Fibroblast of upper back skin (primary cell): ENCODE measurements around the gene LSP1.
A peak's percentile ranks its signal among the peaks of the same experiment; 100 is the strongest.

Experiments used
- DNase-seq: peaks from one replicate; pipeline ENCODE4 v3.0.0-alpha.2; 2013

Gene LSP1

GRCh38 chr11:1893581-1894359, 40.9 kb downstream of the LSP1 start:
- no peak for DNase-seq

GRCh38 chr11:1894759-1895158, 41.9 kb downstream of the LSP1 start:
- DNase-seq = no peak

GRCh38 chr11:1896468-1896867, 43.6 kb downstream of the LSP1 start:
- DNase-seq = no peak

GRCh38 chr11:1896923-1897322, 44.0 kb downstream of the LSP1 start:
- DNase-seq = no peak

- no peak for DNase-seq
Measured at GRCh38 chr11:1899090-1899489, 46.2 kb downstream of the LSP1 start.

- no peak for DNase-seq
Measured at GRCh38 chr11:1899686-1900085, 46.8 kb downstream of the LSP1 start.

- DNase-seq = no peak
Measured at GRCh38 chr11:1906181-1906580, 53.3 kb downstream of the LSP1 start.

GRCh38 chr11:1906611-1907423, 53.9 kb downstream of the LSP1 start:
- DNase-seq = no peak

GRCh38 chr11:1908618-1909017, 55.7 kb downstream of the LSP1 start:
- DNase-seq = peak; percentile 85

GRCh38 chr11:1909524-1909923, 56.6 kb downstream of the LSP1 start:
- DNase-seq = no peak

- DNase-seq = no peak
Measured at GRCh38 chr11:1912289-1912878, 59.5 kb downstream of the LSP1 start.

- no peak for DNase-seq
Measured at GRCh38 chr11:1913271-1914060, 60.6 kb downstream of the LSP1 start.

- DNase-seq = no peak
Measured at GRCh38 chr11:1915795-1916131, 62.9 kb downstream of the LSP1 start.

- no peak for DNase-seq
Measured at GRCh38 chr11:1916132-1916985, 63.5 kb downstream of the LSP1 start.

GRCh38 chr11:1916986-1917522, 64.2 kb downstream of the LSP1 start:
- no peak for DNase-seq

GRCh38 chr11:1917523-1918435, 64.9 kb downstream of the LSP1 start:
- no peak for DNase-seq

- no peak for DNase-seq
Measured at GRCh38 chr11:1918436-1919315, 65.8 kb downstream of the LSP1 start.

- DNase-seq = no peak
Measured at GRCh38 chr11:1919391-1920127, 66.7 kb downstream of the LSP1 start, which contains the start of gene TNNT3. TNNT3 (plus strand) TSS chr11:1919703; CDS start chr11:1922875, 3,172 bp downstream.
